Sigmoid colon (tissue), 7 donors: ENCODE measurements around the gene TIMM50. TPM values are rescaled to one million over a fixed set of nuclear protein-coding genes. Genes with fewer than 3 reads are reported as not detected.

ENCODE experiments used
- DNase-seq: peaks from one replicate; pipeline ENCODE4 v3.0.0-alpha.2; 2019
- H3K27ac ChIP-seq, 4 donors: fragments of 200-600 bp; sonication (generic); one replicate each; pipeline ENCODE4 v1.5.1; 2016 to 2019; ENCODE audit warnings: mild to moderate bottlenecking in 1 of 4
- H3K27me3 ChIP-seq, 3 donors: fragments of 200-600 bp; sonication (generic); one replicate each; pipeline ENCODE4 v1.5.1; 2019; ENCODE audit warnings: mild to moderate bottlenecking in 1 of 3
- H3K36me3 ChIP-seq, 4 donors: fragments of 200-600 bp; sonication (generic); one replicate each; pipeline ENCODE4 v1.5.1; 2016 to 2019
- H3K4me1 ChIP-seq, 4 donors: fragments of 200-600 bp; sonication (generic); one replicate each; pipeline ENCODE4 v1.5.1; 2017 to 2019
- H3K4me3 ChIP-seq, 4 donors: fragments of 200-600 bp; sonication (generic); one replicate each; pipeline ENCODE4 v1.5.1; 2017 to 2019; ENCODE audit warnings: mild to moderate bottlenecking in 2 of 4, moderate library complexity in 1 of 4
- H3K9me3 ChIP-seq, 4 donors: fragments of 200-600 bp in 3 of 4; sonication (generic) in 3 of 4; one replicate each; pipeline versions ENCODE4 v1.5.1 to v1.6.1; 2013 to 2019
- CTCF ChIP-seq, 4 experiments: fragments of 450-650 bp in 3 of 4; fragments of 200-600 bp in 1 of 4; IDR thresholded peaks; one replicate each; pipeline ENCODE4 v1.5.1; 2016 to 2019; ENCODE audit warnings: antibody characterized with exemption in 4 of 4, mild to moderate bottlenecking in 3 of 4, moderate library complexity in 2 of 4
- EP300 ChIP-seq, 4 donors: sonication (generic); formaldehyde crosslinking; IDR thresholded peaks; one replicate each; pipeline ENCODE4 v1.6.1; 2017; ENCODE audit warnings: antibody characterized with exemption in 4 of 4
- POLR2A ChIP-seq, 2 donors: fragments of 450-650 bp; IDR thresholded peaks; one replicate each; pipeline ENCODE4 v1.6.1; 2016; ENCODE audit warnings: antibody characterized with exemption in 2 of 2, mild to moderate bottlenecking in 2 of 2, moderate library complexity in 2 of 2
- POLR2AphosphoS5 ChIP-seq, 4 donors: sonication (generic); formaldehyde crosslinking; IDR thresholded peaks; one replicate each; pipeline ENCODE4 v1.6.1; 2017; ENCODE audit warnings: antibody characterized with exemption in 4 of 4
- WGBS, 2 donors: extraction: QIAGEN DNeasy Blood & Tissue Kit; methylation state at CpG; one replicate each; pipeline ENCODE4 v1.1.7; 2013; 5-methylcytosine and 5-hydroxymethylcytosine counted together
- intact Hi-C: fragments of 100-400 bp; cut with DNase I; formaldehyde crosslinking; loops from one replicate; pipeline ENCODE4 v1.15.1; 2023
- polyA plus RNA-seq, 3 donors: library from polyadenylated mRNA; stranded (reverse); fragments of 200-250 nt; gene quantifications; one replicate each; pipeline ENCODE4 v1.2.3, GENCODE V29; 2013
- total RNA-seq, 4 donors: library from RNA; depleted of rRNA; stranded (reverse); fragments of >200 nt; gene quantifications; one replicate each; pipeline ENCODE4 v1.1.0, GENCODE V29; 2016
- donor health status: healthy with polysubstance abuse.
- donor health status: Bipolar disorder and iron deficiency.
- donor health status: healthy.

TIMM50 gene
- total and polyA plus RNA-seq, 7 donors, result 26.4 to 54.9 (median 44.8) TPM

- peaks cover 0 to 3% (median 0%) of the 10 kb centered on the region in 3 donors for H3K27me3 ChIP-seq
- H3K4me1 ChIP-seq, result peaks cover 0 to 34% (median 32%) of the 10 kb centered on the region in 4 donors
- intact Hi-C loops, result loop anchor here (1.0 to 10.0 kb wide), 3 partner anchors 10 to 311 kb away; partner anchors contain the start of genes PAK4 and SUPT5H
- peaks cover 17 to 32% (median 29%) of the 10 kb centered on the region in 4 donors for H3K36me3 ChIP-seq
- peak; percentile 100 for DNase-seq
- WGBS, 2 donors, result 0 to 1% methylated on average over 61 of the region's 61 CpGs
- peak within 1 kb of the TSS; percentile 90 to 99 (median 96) for H3K4me3 ChIP-seq
- no peaks in the 10 kb centered on the region for H3K9me3 ChIP-seq
- TF ChIP-seq CTCF (IDR thresholded peaks at IDR 0.05) (no peak), EP300 (IDR thresholded peaks at IDR 0.05) (peak in 1 of 4 donors; percentile 63), POLR2AphosphoS5 (IDR thresholded peaks at IDR 0.05) (peak; percentile 99 to 100 (median 100)), POLR2A (IDR thresholded peaks at IDR 0.05) (peak; percentile 94 to 98)
- peak within 1 kb of the TSS; percentile 89 to 95 (median 91) for H3K27ac ChIP-seq
These were observed 44.9 kb upstream of the TIMM50 start, which contains the start of gene RPS16 for GRCh38 chr19:39435499-39436349. Gene RPS16 (minus strand): TSS chr19:39435949. CDS start chr19:39435895, 54 bp downstream.

GRCh38 chr19:39436350-39436716 lies 44.3 kb upstream of the TIMM50 start:
- DNase-seq, result no peak
- WGBS, 2 donors, result 3 to 5% methylated on average over 2 of the region's 2 CpGs
- TF ChIP-seq EP300 (IDR thresholded peaks at IDR 0.05), result no peak
- no peak for TF ChIP-seq CTCF (IDR thresholded peaks at IDR 0.05)
- no peak for TF ChIP-seq POLR2AphosphoS5 (IDR thresholded peaks at IDR 0.05)
- no peak for TF ChIP-seq POLR2A (IDR thresholded peaks at IDR 0.05)
- Histone ChIP-seq H3K4me1 (peaks cover 0 to 37% (median 29%) of the 10 kb centered on the region in 4 donors), H3K36me3 (peaks cover 17 to 32% (median 29%) of the 10 kb centered on the region in 4 donors), H3K4me3 (peak overlapping the region; percentile 31 to 99 (median 94)), H3K27me3 (peaks cover 0 to 3% (median 0%) of the 10 kb centered on the region in 3 donors), H3K9me3 (no peaks in the 10 kb centered on the region), H3K27ac (peak overlapping the region; percentile 89 to 95 (median 91))
- intact Hi-C loops, result loop anchor here (1.0 to 10.0 kb wide), 2 partner anchors 9 to 312 kb away; partner anchors contain the start of genes PAK4 and SUPT5H

GRCh38 chr19:39438270-39438934 lies 42.2 kb upstream of the TIMM50 start:
- DNase-seq, result no peak
- intact Hi-C loops, result loop anchor here (10.0 kb wide), 1 partner anchor 314 kb away; the partner anchor contains the start of gene PAK4
- no peak overlapping the region for H3K4me3 ChIP-seq
- peaks cover 0 to 36% (median 28%) of the 10 kb centered on the region in 4 donors for H3K4me1 ChIP-seq
- no peaks in the 10 kb centered on the region for H3K9me3 ChIP-seq
- peaks cover 7 to 16% (median 14%) of the 10 kb centered on the region in 4 donors for H3K36me3 ChIP-seq
- peaks cover 0 to 3% (median 0%) of the 10 kb centered on the region in 3 donors for H3K27me3 ChIP-seq
- no peak overlapping the region for H3K27ac ChIP-seq
- TF ChIP-seq CTCF (IDR thresholded peaks at IDR 0.05) (no peak), POLR2A (IDR thresholded peaks at IDR 0.05) (no peak), EP300 (IDR thresholded peaks at IDR 0.05) (no peak), POLR2AphosphoS5 (IDR thresholded peaks at IDR 0.05) (no peak)
- WGBS, 2 donors, result 85 to 87% methylated on average over 9 of the region's 9 CpGs

- H3K27me3 ChIP-seq, result no peaks in the 10 kb centered on the region
- intact Hi-C loops, result loop anchor here (1.0 to 5.0 kb wide), 5 partner anchors 8 to 102 kb away; partner anchors contain the start of genes MED29, PAF1, SAMD4B and TIMM50
- H3K4me3 ChIP-seq, result peak overlapping the region; percentile 60 to 96 (median 95)
- 2 to 5% methylated on average over 17 of the region's 17 CpGs for WGBS, 2 donors
- TF ChIP-seq POLR2AphosphoS5 (IDR thresholded peaks at IDR 0.05), result no peak
- TF ChIP-seq EP300 (IDR thresholded peaks at IDR 0.05), result no peak
- no peak for TF ChIP-seq CTCF (IDR thresholded peaks at IDR 0.05)
- TF ChIP-seq POLR2A (IDR thresholded peaks at IDR 0.05), result no peak
- no peaks in the 10 kb centered on the region for H3K9me3 ChIP-seq
- DNase-seq, result no peak
- H3K27ac ChIP-seq, result peak overlapping the region; percentile 91 to 95 (median 94)
- peaks cover 0 to 46% (median 37%) of the 10 kb centered on the region in 4 donors for H3K4me1 ChIP-seq
- peaks cover 0 to 5% (median 0%) of the 10 kb centered on the region in 4 donors for H3K36me3 ChIP-seq
These were observed 35.9 kb upstream of the TIMM50 start for GRCh38 chr19:39444598-39445195.
